ENCODE measurements around the gene LRRC73.
"Not testable (repeated sequence)": the region's sequence is repeated elsewhere in the genome, so short reads cannot be mapped to it uniquely, and the experiment has no call there.

Gene LRRC73

GRCh38 chr6:43509984-43510826 is at the start of gene LRRC73:
LRRC73 (minus strand) TSS chr6:43510346; CDS start chr6:43509785, 561 bp downstream.
- TF ChIP-seq JUND (IDR thresholded peaks at IDR 0.05; ENCODE audit: low read depth) = no peak
- in situ Hi-C loops (cut with HindIII; ENCODE audit: low pct_unique_long_range_greater_than_20kb, low sequenced_read_pairs) = no loop called here
- DNase-seq (ENCODE audit: low read depth in 1 of 2, low spot score in 1 of 2) = peak; percentile 68 to 85

GRCh38 chr6:43559328-43559727 is 49.2 kb upstream of the LRRC73 start:
- no peak for DNase-seq (ENCODE audit: low read depth in 1 of 2, low spot score in 1 of 2)
- in situ Hi-C loops (cut with HindIII; ENCODE audit: low pct_unique_long_range_greater_than_20kb, low sequenced_read_pairs) = no loop called here
- TF ChIP-seq JUND (IDR thresholded peaks at IDR 0.05; ENCODE audit: low read depth) = no peak

DNA sequence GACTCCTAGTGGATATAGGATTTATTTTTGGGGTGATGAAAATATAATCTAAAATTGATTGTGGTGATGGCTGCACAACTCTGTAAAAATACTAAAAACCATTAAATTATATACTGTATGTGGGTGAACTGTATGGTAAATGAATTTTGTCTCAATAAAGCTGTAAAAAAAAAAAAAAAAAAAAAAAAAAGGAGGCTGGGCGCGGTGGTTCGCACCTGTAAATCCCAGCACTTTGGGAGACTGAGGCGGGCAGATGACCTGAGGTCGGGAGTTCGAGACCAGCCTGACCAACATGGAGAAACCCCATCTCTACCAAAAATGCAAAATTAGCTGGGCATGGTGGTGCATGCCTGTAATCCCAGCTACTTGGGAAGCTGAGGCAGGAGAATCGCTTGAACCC is 47.5 kb upstream of the LRRC73 start:
- in situ Hi-C loops (cut with HindIII; ENCODE audit: low pct_unique_long_range_greater_than_20kb, low sequenced_read_pairs); DNase-seq (ENCODE audit: low read depth in 1 of 2, low spot score in 1 of 2): not testable (repeated sequence)

DNA sequence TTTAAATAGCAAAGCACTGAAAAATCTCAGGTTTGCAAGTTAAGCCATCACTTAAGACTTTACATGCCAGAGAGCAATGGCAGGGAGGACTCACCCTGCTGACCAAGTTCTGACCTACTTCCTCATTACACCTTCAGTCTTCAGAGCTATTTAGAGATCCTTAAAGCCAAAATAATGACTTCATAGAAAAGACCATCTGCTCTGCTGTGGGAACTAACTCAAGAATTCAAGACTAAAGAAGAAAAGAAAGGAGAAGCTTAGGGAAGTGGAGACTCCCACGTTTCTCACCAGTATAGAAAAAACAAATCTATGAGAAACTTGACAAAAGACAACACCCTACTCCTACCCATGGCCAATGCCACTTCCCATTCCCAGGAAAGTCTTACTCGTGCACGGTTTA is 37.1 kb upstream of the LRRC73 start:
- TF ChIP-seq JUND (IDR thresholded peaks at IDR 0.05; ENCODE audit: low read depth) = no peak
- no peak for DNase-seq (ENCODE audit: low read depth in 1 of 2, low spot score in 1 of 2)
- in situ Hi-C loops (cut with HindIII; ENCODE audit: low pct_unique_long_range_greater_than_20kb, low sequenced_read_pairs) = no loop called here

DNA sequence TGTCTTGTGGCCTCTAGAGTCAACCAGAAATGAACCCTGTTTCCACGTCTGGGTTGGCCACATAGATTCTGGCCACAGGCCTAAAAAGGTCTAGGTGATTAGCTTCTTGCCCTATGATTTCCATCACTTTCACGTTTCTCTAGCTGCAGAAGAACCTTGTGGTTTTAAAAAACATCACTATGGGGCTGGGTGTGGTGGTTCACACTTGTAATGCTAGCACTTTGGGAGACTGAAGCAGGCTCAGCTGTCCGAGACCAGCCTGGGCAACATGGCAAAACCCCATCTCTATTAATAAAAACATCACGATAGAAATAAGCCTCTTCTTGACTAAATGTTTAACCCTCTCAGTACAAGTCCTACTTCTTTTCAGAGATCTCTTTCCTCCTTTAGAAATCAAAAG is 34.3 kb upstream of the LRRC73 start:
- no peak for TF ChIP-seq JUND (IDR thresholded peaks at IDR 0.05; ENCODE audit: low read depth)
- DNase-seq (ENCODE audit: low read depth in 1 of 2, low spot score in 1 of 2) = no peak
- in situ Hi-C loops (cut with HindIII; ENCODE audit: low pct_unique_long_range_greater_than_20kb, low sequenced_read_pairs) = no loop called here

DNA sequence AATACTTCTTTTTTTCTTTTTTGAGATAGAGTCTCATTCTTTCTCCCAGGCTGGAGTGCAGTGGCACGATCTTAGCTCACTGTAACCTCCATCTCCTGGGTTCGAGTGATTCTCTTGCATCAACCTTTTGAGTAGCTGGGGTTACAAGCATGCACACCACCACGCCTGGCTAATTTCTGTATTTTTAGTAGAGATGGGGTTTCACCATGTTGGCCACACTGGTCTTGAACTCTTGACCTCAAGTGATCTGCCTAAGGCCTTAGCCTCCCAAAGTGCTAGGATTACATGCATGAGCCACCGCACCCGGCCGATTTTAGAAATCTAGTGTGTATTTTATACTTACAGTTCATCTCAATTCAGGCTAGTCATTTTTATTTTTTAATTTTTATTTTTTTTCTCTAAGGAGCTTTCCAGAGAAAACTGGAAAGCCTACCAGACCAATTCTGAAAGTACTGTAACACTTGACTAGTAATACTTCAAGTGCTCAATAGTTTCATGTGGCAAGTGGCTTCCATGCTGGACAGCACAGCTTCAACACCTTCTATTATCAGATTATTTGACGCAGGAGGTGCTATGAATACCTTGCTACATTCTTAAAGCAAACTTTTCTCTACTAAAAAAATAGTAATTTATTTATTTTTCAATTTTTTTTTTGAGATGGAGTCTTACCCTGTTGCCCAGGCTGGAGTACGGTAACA is 31.8 kb upstream of the LRRC73 start:
- DNase-seq (ENCODE audit: low read depth in 1 of 2, low spot score in 1 of 2) = no peak
- in situ Hi-C loops (cut with HindIII; ENCODE audit: low pct_unique_long_range_greater_than_20kb, low sequenced_read_pairs) = no loop called here
- TF ChIP-seq JUND (IDR thresholded peaks at IDR 0.05; ENCODE audit: low read depth) = no peak

GRCh38 chr6:43540507-43540906 is 30.4 kb upstream of the LRRC73 start:
- no peak for TF ChIP-seq JUND (IDR thresholded peaks at IDR 0.05; ENCODE audit: low read depth)
- DNase-seq (ENCODE audit: low read depth in 1 of 2, low spot score in 1 of 2) = no peak
- in situ Hi-C loops (cut with HindIII; ENCODE audit: low pct_unique_long_range_greater_than_20kb, low sequenced_read_pairs) = no loop called here

DNA sequence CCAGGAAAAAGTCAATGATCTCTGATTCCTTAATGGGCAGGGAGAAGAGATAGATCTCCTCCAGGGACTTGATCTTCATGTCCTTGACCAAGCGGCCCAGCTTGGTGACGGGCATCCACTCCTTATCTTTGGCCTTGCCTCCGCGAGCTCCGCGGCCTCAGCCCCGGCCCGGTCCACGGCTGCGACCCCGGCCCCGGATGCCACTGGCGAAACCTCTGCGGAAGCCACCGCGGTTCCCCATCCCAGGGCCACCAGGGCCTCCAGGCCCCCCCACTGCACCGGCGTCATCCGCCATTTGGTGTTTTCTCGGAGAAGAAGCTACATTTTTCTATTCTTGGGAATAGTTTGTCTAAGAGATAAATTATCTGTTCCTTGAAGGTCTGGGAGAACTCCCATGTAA is 29.3 kb upstream of the LRRC73 start:
- DNase-seq (ENCODE audit: low read depth in 1 of 2, low spot score in 1 of 2); in situ Hi-C loops (cut with HindIII; ENCODE audit: low pct_unique_long_range_greater_than_20kb, low sequenced_read_pairs): not testable (repeated sequence)

GRCh38 chr6:43538986-43539385 is 28.8 kb upstream of the LRRC73 start:
- not testable (repeated sequence) for DNase-seq (ENCODE audit: low read depth in 1 of 2, low spot score in 1 of 2)

DNA sequence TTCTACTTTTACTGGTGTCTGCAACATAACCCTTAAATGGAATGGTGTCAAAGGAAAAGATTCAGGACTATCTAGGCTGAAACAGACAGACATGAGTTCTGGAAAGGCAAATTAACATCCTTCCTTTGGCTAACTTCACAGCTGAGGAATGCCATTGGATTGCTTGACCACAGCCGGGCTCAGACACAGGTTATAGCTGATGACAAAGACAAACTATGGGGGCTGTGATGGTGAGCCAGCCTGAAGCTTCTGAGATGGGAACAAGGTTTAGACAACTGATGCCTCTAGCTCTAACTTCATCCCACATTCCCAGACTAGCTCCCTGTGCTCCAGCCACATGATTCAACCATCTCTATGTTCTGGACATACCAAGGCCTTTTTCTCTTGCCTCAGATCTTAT is 22.1 kb upstream of the LRRC73 start:
- no peak for DNase-seq (ENCODE audit: low read depth in 1 of 2, low spot score in 1 of 2)

More at GRCh38 chr6:43538986-43539385, 28.8 kb upstream of the LRRC73 start:
- in situ Hi-C loops (cut with HindIII; ENCODE audit: low pct_unique_long_range_greater_than_20kb, low sequenced_read_pairs) = not testable (repeated sequence)

DNA sequence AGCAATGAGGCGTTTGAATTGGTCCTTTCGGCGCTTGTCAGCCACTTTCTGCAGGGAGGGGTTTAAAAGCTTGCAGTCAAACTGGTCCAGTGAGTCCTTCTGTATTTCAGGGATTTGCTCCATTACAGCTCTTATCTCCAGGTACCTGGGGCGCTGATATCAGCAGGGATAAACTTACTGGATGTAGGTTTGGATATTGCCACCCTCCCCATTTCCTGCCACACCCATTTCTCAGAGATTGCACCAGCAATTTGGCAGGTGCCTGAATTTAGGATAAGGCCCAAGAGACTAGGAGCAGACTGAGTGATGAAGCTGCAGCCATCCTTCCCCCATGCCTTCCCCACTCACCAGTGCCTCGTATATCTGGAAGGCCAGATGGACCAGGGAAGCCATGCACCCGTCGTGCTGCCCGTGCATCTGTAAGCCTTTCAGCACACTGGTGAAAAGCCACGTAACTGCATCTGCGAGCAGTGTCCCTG is 14.4 kb upstream of the LRRC73 start:
- TF ChIP-seq JUND (IDR thresholded peaks at IDR 0.05; ENCODE audit: low read depth) = no peak
- DNase-seq (ENCODE audit: low read depth in 1 of 2, low spot score in 1 of 2) = no peak
- in situ Hi-C loops (cut with HindIII; ENCODE audit: low pct_unique_long_range_greater_than_20kb, low sequenced_read_pairs) = no loop called here

More for the DNA sequence above, 22.1 kb upstream of the LRRC73 start:
- TF ChIP-seq JUND (IDR thresholded peaks at IDR 0.05; ENCODE audit: low read depth) = no peak
- in situ Hi-C loops (cut with HindIII; ENCODE audit: low pct_unique_long_range_greater_than_20kb, low sequenced_read_pairs) = no loop called here

GRCh38 chr6:43523284-43523683 is 13.1 kb upstream of the LRRC73 start:
- no peak for DNase-seq (ENCODE audit: low read depth in 1 of 2, low spot score in 1 of 2)
- in situ Hi-C loops (cut with HindIII; ENCODE audit: low pct_unique_long_range_greater_than_20kb, low sequenced_read_pairs) = no loop called here
- TF ChIP-seq JUND (IDR thresholded peaks at IDR 0.05; ENCODE audit: low read depth) = no peak

- in situ Hi-C loops (cut with HindIII; ENCODE audit: low pct_unique_long_range_greater_than_20kb, low sequenced_read_pairs) = no loop called here
- DNase-seq (ENCODE audit: low read depth in 1 of 2, low spot score in 1 of 2) = no peak
- no peak for TF ChIP-seq JUND (IDR thresholded peaks at IDR 0.05; ENCODE audit: low read depth)
These were observed 12.6 kb upstream of the LRRC73 start for GRCh38 chr6:43522547-43523261.
